Testis (tissue), 3 donors: ENCODE data around the gene ZCCHC7. TPM values are rescaled to one million over a fixed set of nuclear protein-coding genes. Genes with fewer than 3 reads are reported as not detected.
"Not testable (repeated sequence)": the region's sequence is repeated elsewhere in the genome, so short reads cannot be mapped to it uniquely, and the experiment has no call there.

Experiments
- DNase-seq: peaks from one replicate; pipeline ENCODE4 v3.0.0-alpha.2; 2019
- H3K27ac ChIP-seq, 2 donors: fragments of 200-600 bp; sonication (generic); one replicate each; pipeline ENCODE4 v1.5.1; 2019
- H3K27me3 ChIP-seq: fragments of 200-600 bp; sonication (generic); one replicate; pipeline ENCODE4 v1.5.1; 2019
- H3K36me3 ChIP-seq: fragments of 200-600 bp; sonication (generic); one replicate; pipeline ENCODE4 v1.5.1; 2017; ENCODE audit warnings: low read depth; ENCODE audit errors: missing control alignments
- H3K4me1 ChIP-seq: fragments of 200-600 bp; sonication (generic); one replicate; pipeline ENCODE4 v1.5.1; 2019
- H3K4me3 ChIP-seq, 2 donors: fragments of 200-600 bp; sonication (generic); one replicate each; pipeline ENCODE4 v1.5.1; 2017 to 2019
- H3K9me3 ChIP-seq: fragments of 200-600 bp; sonication (generic); one replicate; pipeline ENCODE4 v1.5.1; 2017
- POLR2A ChIP-seq: fragments of 450-650 bp; IDR thresholded peaks from one replicate; pipeline ENCODE4 v1.6.1; 2017; ENCODE audit warnings: antibody characterized with exemption, mild to moderate bottlenecking, moderate library complexity
- WGBS, 2 donors: methylation state at CpG; one replicate each; pipeline ENCODE4 v1.1.5; 2018; 5-methylcytosine and 5-hydroxymethylcytosine counted together
- intact Hi-C: fragments of 100-400 bp; cut with DNase I; formaldehyde crosslinking; loops from one replicate; pipeline ENCODE4 v1.15.1; 2023; ENCODE audit warnings: low total_unique reads
- polyA plus RNA-seq: library from polyadenylated mRNA; stranded (reverse); fragments of 350-450 nt; fragmentation: Illumina TruSeq; extraction: RNeasy Lipid Tissue Mini Kit (QIAGEN cat#74804); gene quantifications from one replicate; pipeline ENCODE4 v1.2.3, GENCODE V29; 2014; ENCODE audit warnings: low read depth, low replicate concordance; ENCODE audit not compliant: insufficient read depth
- total RNA-seq, 2 donors: library from RNA; depleted of rRNA; stranded (reverse); fragments of >200 nt; gene quantifications; one replicate each; pipeline ENCODE4 v1.2.3, GENCODE V29; 2016
- TF ChIP-seq, protein P1 (sequence below), 3 experiments: fragments of 450-650 bp in 2 of 3; fragments of 200-600 bp in 1 of 3; sonication (generic) in 1 of 3; IDR thresholded peaks; one replicate each; pipeline ENCODE4 v1.5.1; 2016 to 2019; ENCODE audit warnings: antibody characterized with exemption in 3 of 3, mild to moderate bottlenecking in 2 of 3, moderate library complexity in 1 of 3

The ZCCHC7 gene
- total and polyA plus RNA-seq, 3 donors from 2014 or later: 14.4 to 20.6 (median 18.5) TPM

GRCh38 chr9:37301854-37302172 lies 181.4 kb downstream of the ZCCHC7 start:
- no peaks in the 10 kb centered on the region for H3K4me1 ChIP-seq
- DNase-seq: no peak
- 0% methylated on average over 1 of the region's 1 CpG for WGBS, 2 donors
- intact Hi-C loops: no loop called here
- H3K27me3 ChIP-seq: no peaks in the 10 kb centered on the region
- H3K4me3 ChIP-seq: no peak overlapping the region
- TF ChIP-seq, protein P1, sequence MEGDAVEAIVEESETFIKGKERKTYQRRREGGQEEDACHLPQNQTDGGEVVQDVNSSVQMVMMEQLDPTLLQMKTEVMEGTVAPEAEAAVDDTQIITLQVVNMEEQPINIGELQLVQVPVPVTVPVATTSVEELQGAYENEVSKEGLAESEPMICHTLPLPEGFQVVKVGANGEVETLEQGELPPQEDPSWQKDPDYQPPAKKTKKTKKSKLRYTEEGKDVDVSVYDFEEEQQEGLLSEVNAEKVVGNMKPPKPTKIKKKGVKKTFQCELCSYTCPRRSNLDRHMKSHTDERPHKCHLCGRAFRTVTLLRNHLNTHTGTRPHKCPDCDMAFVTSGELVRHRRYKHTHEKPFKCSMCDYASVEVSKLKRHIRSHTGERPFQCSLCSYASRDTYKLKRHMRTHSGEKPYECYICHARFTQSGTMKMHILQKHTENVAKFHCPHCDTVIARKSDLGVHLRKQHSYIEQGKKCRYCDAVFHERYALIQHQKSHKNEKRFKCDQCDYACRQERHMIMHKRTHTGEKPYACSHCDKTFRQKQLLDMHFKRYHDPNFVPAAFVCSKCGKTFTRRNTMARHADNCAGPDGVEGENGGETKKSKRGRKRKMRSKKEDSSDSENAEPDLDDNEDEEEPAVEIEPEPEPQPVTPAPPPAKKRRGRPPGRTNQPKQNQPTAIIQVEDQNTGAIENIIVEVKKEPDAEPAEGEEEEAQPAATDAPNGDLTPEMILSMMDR (IDR thresholded peaks at IDR 0.05): no peak
- no peak for TF ChIP-seq POLR2A
- H3K36me3 ChIP-seq: no peaks in the 10 kb centered on the region
- H3K27ac ChIP-seq: no peak overlapping the region
- H3K9me3 ChIP-seq: no peaks in the 10 kb centered on the region

DNA sequence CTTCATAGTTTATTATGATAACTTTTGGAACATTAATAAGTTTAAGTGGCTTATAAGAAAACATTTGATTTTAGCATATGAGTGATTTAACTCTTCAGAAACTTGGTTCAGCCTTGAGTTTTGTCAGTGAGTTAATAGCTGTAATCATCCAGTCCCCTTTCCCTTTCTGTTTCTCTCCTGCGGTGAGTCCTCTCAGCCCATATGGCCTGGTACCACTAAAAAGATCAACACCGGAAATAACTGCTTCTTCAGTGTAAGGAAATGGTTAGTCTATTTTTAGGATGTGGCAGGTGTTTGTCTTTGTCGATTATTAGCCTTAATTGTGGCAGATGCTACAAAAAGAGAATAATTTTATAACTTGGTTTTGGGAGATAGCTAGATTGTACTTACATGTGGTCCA lies 181.9 kb downstream of the ZCCHC7 start:
- Histone ChIP-seq H3K4me3 (no peak overlapping the region), H3K36me3 (no peaks in the 10 kb centered on the region), H3K27ac (no peak overlapping the region), H3K9me3 (no peaks in the 10 kb centered on the region), H3K27me3 (no peaks in the 10 kb centered on the region), H3K4me1 (no peaks in the 10 kb centered on the region)
- no peak for DNase-seq
- intact Hi-C loops: no loop called here
- TF ChIP-seq, protein P1 (IDR thresholded peaks at IDR 0.05): no peak
- TF ChIP-seq POLR2A: no peak
- WGBS, 2 donors: 63% methylated on average over 3 of the region's 3 CpGs

GRCh38 chr9:37303272-37303671 lies 182.9 kb downstream of the ZCCHC7 start:
- intact Hi-C loops, H3K4me3 ChIP-seq, H3K9me3 ChIP-seq, DNase-seq, H3K27me3 ChIP-seq, H3K36me3 ChIP-seq, H3K4me1 ChIP-seq, H3K27ac ChIP-seq: not testable (repeated sequence)
- WGBS, 2 donors: 87 to 94% methylated on average over 11 of the region's 11 CpGs

GRCh38 chr9:37309136-37309535 lies 188.8 kb downstream of the ZCCHC7 start:
- H3K4me3 ChIP-seq: no peak overlapping the region
- DNase-seq: no peak
- no peak for TF ChIP-seq POLR2A
- TF ChIP-seq, protein P1 (IDR thresholded peaks at IDR 0.05): no peak
- 90 to 95% methylated on average over 3 of the region's 3 CpGs for whole genome bisulfite sequencing, 2 donors
- no peaks in the 10 kb centered on the region for H3K27me3 ChIP-seq
- intact Hi-C loops: no loop called here
- no peak overlapping the region for H3K27ac ChIP-seq
- no peaks in the 10 kb centered on the region for H3K4me1 ChIP-seq
- H3K9me3 ChIP-seq: no peaks in the 10 kb centered on the region
- H3K36me3 ChIP-seq: no peaks in the 10 kb centered on the region

DNA sequence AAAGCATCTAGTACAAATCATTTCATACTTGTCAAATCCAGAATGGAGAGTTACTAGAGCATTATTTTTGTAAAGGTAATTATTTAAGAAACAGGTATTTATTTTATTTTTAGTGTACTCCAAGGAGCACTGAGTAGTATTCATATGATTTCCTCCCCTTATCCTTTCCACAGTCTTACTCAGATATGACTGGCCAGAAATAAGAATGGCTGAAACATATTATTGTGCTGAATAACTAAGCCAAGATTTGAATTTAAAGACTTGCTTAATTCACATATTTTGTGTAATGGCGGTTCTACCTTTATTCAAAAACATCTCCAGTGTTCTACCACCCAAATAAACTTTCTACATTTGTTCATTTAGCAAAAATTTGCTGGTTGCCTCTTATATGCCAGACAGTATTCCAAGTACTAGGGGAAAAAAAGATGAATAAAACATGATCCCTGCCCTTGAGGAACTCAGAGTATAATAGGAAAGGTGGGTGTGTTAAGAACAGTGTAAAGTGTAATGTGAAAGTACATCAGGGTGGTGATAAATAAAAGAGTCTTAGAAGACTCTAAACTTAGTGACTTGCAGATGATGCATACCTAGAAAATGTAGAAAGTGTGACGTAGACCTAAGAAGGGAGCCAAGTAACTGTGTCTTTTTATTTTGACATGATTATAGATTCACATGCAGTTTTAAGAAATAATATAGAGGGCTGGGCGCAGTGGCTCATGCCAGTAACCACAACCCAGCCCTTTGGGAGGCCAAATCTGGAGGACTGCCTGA lies 191.7 kb downstream of the ZCCHC7 start:
- no peak for DNase-seq

More for the DNA sequence above, 191.7 kb downstream of the ZCCHC7 start:
- intact Hi-C loops: no loop called here
- Histone ChIP-seq H3K36me3 (no peaks in the 10 kb centered on the region), H3K9me3 (no peaks in the 10 kb centered on the region), H3K27ac (no peak overlapping the region), H3K27me3 (no peaks in the 10 kb centered on the region), H3K4me1 (no peaks in the 10 kb centered on the region), H3K4me3 (no peak overlapping the region)
- TF ChIP-seq, protein P1 (IDR thresholded peaks at IDR 0.05): no peak
- TF ChIP-seq POLR2A: no peak
- WGBS, 2 donors: 86 to 97% methylated on average over 3 of the region's 3 CpGs
